ENCODE data around the gene KIRREL3. TPM values are rescaled to one million over a fixed set of nuclear protein-coding genes. Genes with fewer than 3 reads are reported as not detected.

KIRREL3 gene
- total and polyA plus RNA-seq, 2 of the 4 experiments (the other 2 are of a cell fraction), result 10.9 to 15.9 TPM

DNA sequence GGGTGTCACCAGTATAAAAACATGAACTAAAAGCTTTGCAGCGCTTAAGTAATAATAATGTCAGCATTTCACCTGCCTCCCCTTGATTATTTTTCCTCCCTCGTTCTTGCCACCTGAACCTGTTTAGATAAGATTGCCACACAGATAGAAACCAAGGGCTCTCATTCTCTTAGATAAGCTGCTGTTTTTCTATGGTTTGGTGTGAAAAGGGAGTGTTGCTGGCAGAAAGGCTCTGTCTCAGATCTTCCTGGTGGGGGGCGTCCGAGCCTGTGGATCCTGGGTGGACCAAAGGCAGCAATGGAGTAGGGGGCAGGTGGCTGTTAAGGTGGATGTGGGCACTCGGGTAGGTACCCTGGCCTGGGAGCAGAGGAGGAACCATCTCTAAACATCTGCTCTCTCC, 497.6 kb downstream of the KIRREL3 start:
- Histone ChIP-seq H3K9me1 (ENCODE audit: insufficient read depth, low read length) (0 out of 2 replicates have a peak, but pooled peaks cover 2% of the 10 kb centered on the region), H3K56ac (ENCODE audit: extremely low read depth, insufficient read depth, low read length) (no peak overlapping the region), H3K36me3 (ENCODE audit: control insufficient read depth, insufficient read depth, low read length) (no peaks in the 10 kb centered on the region), H3K4me2 (ENCODE audit: low read depth, low read length) (no peak overlapping the region), H2AK9ac (replicated peaks; ENCODE audit: low read depth, low read length, poor library complexity) (no peak overlapping the region), H2AK5ac (ENCODE audit: low read depth, low read length) (no peak overlapping the region), H4K5ac (ENCODE audit: low read depth, low read length) (no peak overlapping the region), H3K23ac (ENCODE audit: low read depth, low read length) (no peak overlapping the region), H2AFZ (replicated peaks; ENCODE audit: low read length, poor library complexity) (no peak overlapping the region), H3K27ac (ENCODE audit: insufficient read depth, low read length) (no peak overlapping the region), H3K4me1 (ENCODE audit: control insufficient read depth, insufficient read depth, low read length) (no peaks in the 10 kb centered on the region), H4K91ac (ENCODE audit: insufficient read depth, low read depth, low read length) (no peak overlapping the region), H4K8ac (ENCODE audit: low read depth in 2 of 2, low read length in 2 of 2) (no peak overlapping the region), H2BK20ac (ENCODE audit: low read depth, low read length) (no peak overlapping the region), H3K9me3 (ENCODE audit: control insufficient read depth, insufficient read depth, low read length) (no peaks in the 10 kb centered on the region), H4K20me1 (ENCODE audit: insufficient read depth, low read length) (no peaks in the 10 kb centered on the region), H3K4ac (ENCODE audit: low read depth, low read length) (no peak overlapping the region), H3K18ac (ENCODE audit: low read depth, low read length) (no peak overlapping the region), H3K9ac (ENCODE audit: low read depth, low read length) (no peak overlapping the region), H3K79me1 (ENCODE audit: low read depth in 1 of 2, low read length in 2 of 2) (no peaks in the 10 kb centered on the region), H3K14ac (replicated peaks; ENCODE audit: low read depth, low read length) (no peak overlapping the region), H3K4me3 (ENCODE audit: insufficient read depth, low read depth, low read length) (no peak overlapping the region), H2BK5ac (ENCODE audit: low read depth, low read length, poor library complexity, severe bottlenecking) (no peak overlapping the region), H2BK15ac (ENCODE audit: low read depth, low read length) (no peak overlapping the region), H2BK120ac (ENCODE audit: low read depth, low read length) (no peak overlapping the region), H3K27me3 (ENCODE audit: control insufficient read depth, insufficient read depth, low read length) (peaks cover 2% of the 10 kb centered on the region; the same call in 1 of the 2 replicates)
- in situ Hi-C loops (cut with MboI; ENCODE audit: low sequenced_read_pairs), result no loop called here
- intact Hi-C loops (cut with micrococcal nuclease), result no loop called here
- CTCF ChIA-PET, result no interaction called here
- POLR2A ChIA-PET (ENCODE audit: unreplicated experiment), result no interaction called here
- no CpG with 5 or more reads among the region's 5 CpGs for WGBS, 2 experiments (ENCODE audit: extremely low coverage in 2 of 2, insufficient read length in 1 of 2)
- DNase-seq (no peak), ATAC-seq (ENCODE audit: low read depth) (no peak)
- no TSS peak for BruUV-seq (replicated peaks)
- dilution Hi-C loops (cut with HindIII; ENCODE audit: low sequenced_read_pairs, unreplicated experiment), result no loop called here
- no peak for TF ChIP-seq MAFK (IDR thresholded peaks at IDR 0.05; ENCODE audit: low read depth, low read length)

Measured in IMR-90 (cell line).